HG02798 (cell line): Measurements from ENCODE around the gene DENND6A.
"Not testable (repeated sequence)": the region's sequence is repeated elsewhere in the genome, so short reads cannot be mapped to it uniquely, and the experiment has no call there.

ENCODE experiments used
- ATAC-seq: cut with Tn5 transposase; IDR thresholded peaks from one replicate; pipeline ENCODE4 v1.9.1; 2021; ENCODE audit warnings: mild to moderate bottlenecking; ENCODE audit not compliant: unreplicated experiment, poor library complexity

The DENND6A gene

GRCh38 chr3:57647292-57647940 is 45.5 kb downstream of the DENND6A start:
- ATAC-seq, result no peak

GRCh38 chr3:57646723-57647122 is 46.2 kb downstream of the DENND6A start:
- ATAC-seq, result no peak

- ATAC-seq, result no peak
These were observed 48.1 kb downstream of the DENND6A start for GRCh38 chr3:57644740-57645139.

- ATAC-seq, result no peak
These were observed 55.5 kb downstream of the DENND6A start for GRCh38 chr3:57637391-57637790.

GRCh38 chr3:57634259-57634658 is 58.6 kb downstream of the DENND6A start:
- not testable (repeated sequence) for ATAC-seq

- ATAC-seq, result no peak
These were observed 64.9 kb downstream of the DENND6A start for GRCh38 chr3:57627976-57628375.

GRCh38 chr3:57624801-57625200 is 68.1 kb downstream of the DENND6A start:
- no peak for ATAC-seq

GRCh38 chr3:57622362-57622761 is 70.5 kb downstream of the DENND6A start:
- ATAC-seq, result no peak

GRCh38 chr3:57617739-57618138 is 75.1 kb downstream of the DENND6A start:
- ATAC-seq, result no peak

GRCh38 chr3:57616233-57616632 is 76.6 kb downstream of the DENND6A start:
- no peak for ATAC-seq

- not testable (repeated sequence) for ATAC-seq
These were observed 81.0 kb downstream of the DENND6A start for GRCh38 chr3:57611870-57612269.

- no peak for ATAC-seq
These were observed 87.2 kb downstream of the DENND6A start for GRCh38 chr3:57605683-57606082.

- ATAC-seq, result no peak
These were observed 87.9 kb downstream of the DENND6A start for GRCh38 chr3:57604971-57605370.

- ATAC-seq, result no peak
These were observed 92.7 kb downstream of the DENND6A start for GRCh38 chr3:57600195-57600594.

- no peak for ATAC-seq
These were observed 94.0 kb downstream of the DENND6A start for GRCh38 chr3:57598765-57599360.

- ATAC-seq, result peak; percentile 96
These were observed 95.6 kb downstream of the DENND6A start, which contains the start of gene ARF4 for GRCh38 chr3:57597127-57597923. TSS of gene ARF4 (minus strand) at chr3:57597344. CDS start at chr3:57597140, 204 bp downstream.

- no peak for ATAC-seq
These were observed 96.3 kb downstream of the DENND6A start for GRCh38 chr3:57596495-57597126.

GRCh38 chr3:57594576-57594975 is 98.3 kb downstream of the DENND6A start:
- ATAC-seq, result no peak

- ATAC-seq, result no peak
These were observed 98.7 kb downstream of the DENND6A start for GRCh38 chr3:57594144-57594543.

GRCh38 chr3:57592306-57592705 is 100.6 kb downstream of the DENND6A start:
- no peak for ATAC-seq

- no peak for ATAC-seq
These were observed 105.0 kb downstream of the DENND6A start for GRCh38 chr3:57587905-57588304.
